ENCODE results near the gene RIPOR3. TPM values are rescaled to one million over a fixed set of nuclear protein-coding genes. Genes with fewer than 3 reads are reported as not detected.

Gene RIPOR3
- polyA plus RNA-seq, 1 donor from 2014 or later, result not detected

DNA sequence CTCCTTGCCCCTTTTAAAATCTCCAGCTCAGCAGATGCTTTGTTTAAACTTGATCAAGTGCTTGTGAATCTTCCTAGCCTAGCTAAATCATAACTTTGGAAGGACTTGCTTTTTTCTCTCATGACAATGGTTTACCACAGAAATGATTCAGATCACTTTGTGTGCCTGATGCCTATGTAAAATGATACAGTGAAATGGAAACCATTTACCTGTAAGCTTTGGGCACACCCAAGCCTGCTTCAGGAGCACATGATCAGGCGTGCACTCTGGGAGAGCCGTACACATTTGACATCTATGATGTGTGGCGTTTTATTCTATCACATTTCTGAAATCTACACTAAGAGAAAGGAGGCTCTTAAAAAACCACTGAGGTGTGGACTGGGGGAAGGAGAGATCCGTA lies 140.1 kb downstream of the RIPOR3 start:
- Histone ChIP-seq H3K79me2 (replicated peaks; ENCODE audit: insufficient read depth, low read length) (peaks cover 7% of the 10 kb centered on the region), H3F3A (ENCODE audit: insufficient read depth, low read length, poor library complexity, severe bottlenecking) (no peaks in the 10 kb centered on the region), H3K9ac (ENCODE audit: low read length) (no peak overlapping the region), H2AFZ (ENCODE audit: low read depth, low read length) (no peak overlapping the region), H3K4me2 (ENCODE audit: low read length) (no peak overlapping the region), H3K9me3 (ENCODE audit: low read length) (no peaks in the 10 kb centered on the region), H3K27ac (ENCODE audit: low read length) (no peak overlapping the region), H3K27me3 (ENCODE audit: insufficient read depth, low read depth, low read length) (no peaks in the 10 kb centered on the region), H3K36me3 (ENCODE audit: insufficient read depth, low read length) (no peaks in the 10 kb centered on the region), H4K20me1 (ENCODE audit: insufficient read depth) (no peaks in the 10 kb centered on the region), H3K9me2 (ENCODE audit: insufficient read depth, low read length) (no peaks in the 10 kb centered on the region), H3K4me3 (ENCODE audit: low read length) (no peak overlapping the region)
- TF ChIP-seq CTCF (IDR thresholded peaks at IDR 0.05; ENCODE audit: poor library complexity, severe bottlenecking), result no peak
- no peak for TF ChIP-seq SMC3 (conservative IDR thresholded peaks at IDR 0.05; ENCODE audit: poor library complexity)
- TF ChIP-seq MXI1 (conservative IDR thresholded peaks at IDR 0.05; ENCODE audit: poor library complexity, severe bottlenecking), result no peak
- no peak for TF ChIP-seq EZH2 (IDR thresholded peaks at IDR 0.05; ENCODE audit: borderline replicate concordance, insufficient read depth, low read length, poor library complexity, severe bottlenecking)
- TF ChIP-seq TAF1 (IDR thresholded peaks at IDR 0.05; ENCODE audit: low read depth), result no peak
- TF ChIP-seq, protein P1, sequence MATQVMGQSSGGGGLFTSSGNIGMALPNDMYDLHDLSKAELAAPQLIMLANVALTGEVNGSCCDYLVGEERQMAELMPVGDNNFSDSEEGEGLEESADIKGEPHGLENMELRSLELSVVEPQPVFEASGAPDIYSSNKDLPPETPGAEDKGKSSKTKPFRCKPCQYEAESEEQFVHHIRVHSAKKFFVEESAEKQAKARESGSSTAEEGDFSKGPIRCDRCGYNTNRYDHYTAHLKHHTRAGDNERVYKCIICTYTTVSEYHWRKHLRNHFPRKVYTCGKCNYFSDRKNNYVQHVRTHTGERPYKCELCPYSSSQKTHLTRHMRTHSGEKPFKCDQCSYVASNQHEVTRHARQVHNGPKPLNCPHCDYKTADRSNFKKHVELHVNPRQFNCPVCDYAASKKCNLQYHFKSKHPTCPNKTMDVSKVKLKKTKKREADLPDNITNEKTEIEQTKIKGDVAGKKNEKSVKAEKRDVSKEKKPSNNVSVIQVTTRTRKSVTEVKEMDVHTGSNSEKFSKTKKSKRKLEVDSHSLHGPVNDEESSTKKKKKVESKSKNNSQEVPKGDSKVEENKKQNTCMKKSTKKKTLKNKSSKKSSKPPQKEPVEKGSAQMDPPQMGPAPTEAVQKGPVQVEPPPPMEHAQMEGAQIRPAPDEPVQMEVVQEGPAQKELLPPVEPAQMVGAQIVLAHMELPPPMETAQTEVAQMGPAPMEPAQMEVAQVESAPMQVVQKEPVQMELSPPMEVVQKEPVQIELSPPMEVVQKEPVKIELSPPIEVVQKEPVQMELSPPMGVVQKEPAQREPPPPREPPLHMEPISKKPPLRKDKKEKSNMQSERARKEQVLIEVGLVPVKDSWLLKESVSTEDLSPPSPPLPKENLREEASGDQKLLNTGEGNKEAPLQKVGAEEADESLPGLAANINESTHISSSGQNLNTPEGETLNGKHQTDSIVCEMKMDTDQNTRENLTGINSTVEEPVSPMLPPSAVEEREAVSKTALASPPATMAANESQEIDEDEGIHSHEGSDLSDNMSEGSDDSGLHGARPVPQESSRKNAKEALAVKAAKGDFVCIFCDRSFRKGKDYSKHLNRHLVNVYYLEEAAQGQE (IDR thresholded peaks at IDR 0.05; ENCODE audit: borderline replicate concordance), result no peak
- no peak for TF ChIP-seq POLR2AphosphoS5 (IDR thresholded peaks at IDR 0.05)
- no peak for TF ChIP-seq RAD21 (conservative IDR thresholded peaks at IDR 0.05)
- no peak for TF ChIP-seq EP300 (conservative IDR thresholded peaks at IDR 0.05; ENCODE audit: poor library complexity, severe bottlenecking)

DNA sequence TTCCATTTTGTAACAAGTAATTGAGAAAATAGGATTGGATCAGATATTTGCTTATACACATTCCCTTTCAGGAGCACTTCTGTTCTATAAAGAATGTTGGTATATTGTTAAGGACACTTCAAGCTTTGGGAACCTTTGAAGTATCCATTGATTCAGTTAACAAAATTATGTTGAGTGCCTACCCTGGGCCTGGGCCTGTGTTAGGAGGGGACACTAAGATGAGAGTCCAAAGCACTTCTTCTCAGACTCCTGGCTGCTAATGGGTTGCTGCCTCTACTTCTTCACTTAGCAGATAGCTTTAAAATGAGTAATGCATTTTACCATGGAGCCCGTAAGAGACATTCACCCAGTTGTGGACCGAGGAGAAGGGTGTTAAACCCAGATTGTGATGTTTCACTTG lies 140.8 kb downstream of the RIPOR3 start:
- Histone ChIP-seq H2AFZ (ENCODE audit: low read depth, low read length) (no peak overlapping the region), H3K9me2 (ENCODE audit: insufficient read depth, low read length) (no peaks in the 10 kb centered on the region), H3K9ac (ENCODE audit: low read length) (no peak overlapping the region), H3K4me3 (ENCODE audit: low read length) (no peak overlapping the region), H3K9me3 (ENCODE audit: low read length) (no peaks in the 10 kb centered on the region), H3K27me3 (ENCODE audit: insufficient read depth, low read depth, low read length) (no peaks in the 10 kb centered on the region), H3K79me2 (replicated peaks; ENCODE audit: insufficient read depth, low read length) (peaks cover 8% of the 10 kb centered on the region), H3K36me3 (ENCODE audit: insufficient read depth, low read length) (no peaks in the 10 kb centered on the region), H3K27ac (ENCODE audit: low read length) (no peak overlapping the region), H4K20me1 (ENCODE audit: insufficient read depth) (no peaks in the 10 kb centered on the region), H3F3A (ENCODE audit: insufficient read depth, low read length, poor library complexity, severe bottlenecking) (no peaks in the 10 kb centered on the region), H3K4me2 (ENCODE audit: low read length) (no peak overlapping the region)
- no peak for TF ChIP-seq MXI1 (conservative IDR thresholded peaks at IDR 0.05; ENCODE audit: poor library complexity, severe bottlenecking)
- TF ChIP-seq, protein P1 (IDR thresholded peaks at IDR 0.05; ENCODE audit: borderline replicate concordance), result no peak
- no peak for TF ChIP-seq EP300 (conservative IDR thresholded peaks at IDR 0.05; ENCODE audit: poor library complexity, severe bottlenecking)
- no peak for TF ChIP-seq RAD21 (conservative IDR thresholded peaks at IDR 0.05)
- no peak for TF ChIP-seq CTCF (IDR thresholded peaks at IDR 0.05; ENCODE audit: poor library complexity, severe bottlenecking)
- no peak for TF ChIP-seq EZH2 (IDR thresholded peaks at IDR 0.05; ENCODE audit: borderline replicate concordance, insufficient read depth, low read length, poor library complexity, severe bottlenecking)
- no peak for TF ChIP-seq SMC3 (conservative IDR thresholded peaks at IDR 0.05; ENCODE audit: poor library complexity)
- no peak for TF ChIP-seq POLR2AphosphoS5 (IDR thresholded peaks at IDR 0.05)
- TF ChIP-seq TAF1 (IDR thresholded peaks at IDR 0.05; ENCODE audit: low read depth), result no peak
